ENCODE results near the gene ADCYAP1. TPM values are rescaled to one million over a fixed set of nuclear protein-coding genes. Genes with fewer than 3 reads are reported as not detected.

ADCYAP1 gene
- total RNA-seq, 1 donor from 2014 or later = 0.32 TPM

GRCh38 chr18:911486-911885, 6.8 kb downstream of the ADCYAP1 start:
- H3K4me1 ChIP-seq = peaks cover 30% of the 10 kb centered on the region
- H3K36me3 ChIP-seq = no peaks in the 10 kb centered on the region
- DNase-seq (no peak), ATAC-seq (no peak)
- intact Hi-C loops (cut with DNase I) = no loop called here
- H3K27me3 ChIP-seq (ENCODE audit: low read depth) = peaks cover 58% of the 10 kb centered on the region
- no peak overlapping the region for H3K27ac ChIP-seq
- H3K4me3 ChIP-seq = no peak overlapping the region
- H3K9me3 ChIP-seq = no peaks in the 10 kb centered on the region
- no peak for TF ChIP-seq CTCF (IDR thresholded peaks at IDR 0.05)

DNA sequence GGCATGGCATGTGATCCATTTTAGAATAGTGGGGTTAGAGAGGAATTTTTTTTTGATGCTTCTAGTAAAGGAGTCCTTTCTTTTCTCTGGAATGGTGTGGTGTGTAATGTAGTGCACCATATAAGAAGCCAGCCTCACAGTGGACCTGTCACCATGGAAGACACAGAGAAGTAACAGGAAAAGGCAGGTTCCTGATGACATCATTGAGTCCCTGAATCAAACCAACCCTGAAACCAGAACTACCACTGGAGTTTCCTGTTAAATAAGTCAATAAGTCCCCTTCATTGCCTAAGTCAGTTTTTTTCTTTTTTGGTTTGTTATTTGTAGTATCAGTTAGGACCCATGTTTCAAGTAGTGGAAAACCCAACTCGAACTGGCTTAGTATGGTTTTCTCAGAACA, 11.9 kb downstream of the ADCYAP1 start:
- Histone ChIP-seq H3K4me1 (no peaks in the 10 kb centered on the region), H3K27ac (no peak overlapping the region), H3K36me3 (no peaks in the 10 kb centered on the region), H3K27me3 (ENCODE audit: low read depth) (peaks cover 14% of the 10 kb centered on the region), H3K9me3 (no peaks in the 10 kb centered on the region), H3K4me3 (no peak overlapping the region)
- ATAC-seq (no peak), DNase-seq (no peak)
- TF ChIP-seq CTCF (IDR thresholded peaks at IDR 0.05) = no peak
- intact Hi-C loops (cut with DNase I) = no loop called here

DNA sequence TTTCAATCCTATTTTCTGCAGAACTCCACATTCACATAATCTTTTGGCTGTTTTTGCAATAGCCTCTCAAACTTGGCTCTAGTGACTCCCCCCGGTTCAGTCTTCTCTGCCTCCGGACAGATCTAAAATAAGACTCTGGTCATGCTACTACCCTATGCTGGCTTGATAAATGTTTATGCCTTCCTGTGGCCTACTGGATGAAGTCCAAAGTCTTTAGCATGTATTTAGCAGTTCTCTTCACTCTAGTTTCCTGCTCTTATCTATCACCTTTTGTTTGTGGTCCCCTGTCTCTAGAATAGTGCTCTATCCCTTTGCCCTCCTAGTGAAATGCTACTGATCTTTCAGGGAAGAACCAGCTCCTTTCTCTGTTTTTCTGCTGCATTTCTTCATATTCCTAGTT, 14.4 kb downstream of the ADCYAP1 start:
- H3K27me3 ChIP-seq (ENCODE audit: low read depth) = no peaks in the 10 kb centered on the region
- DNase-seq (no peak), ATAC-seq (no peak)
- no peak overlapping the region for H3K4me3 ChIP-seq
- intact Hi-C loops (cut with DNase I) = no loop called here
- no peak for TF ChIP-seq CTCF (IDR thresholded peaks at IDR 0.05)
- H3K4me1 ChIP-seq = no peaks in the 10 kb centered on the region
- H3K36me3 ChIP-seq = no peaks in the 10 kb centered on the region
- no peak overlapping the region for H3K27ac ChIP-seq
- H3K9me3 ChIP-seq = no peaks in the 10 kb centered on the region

DNA sequence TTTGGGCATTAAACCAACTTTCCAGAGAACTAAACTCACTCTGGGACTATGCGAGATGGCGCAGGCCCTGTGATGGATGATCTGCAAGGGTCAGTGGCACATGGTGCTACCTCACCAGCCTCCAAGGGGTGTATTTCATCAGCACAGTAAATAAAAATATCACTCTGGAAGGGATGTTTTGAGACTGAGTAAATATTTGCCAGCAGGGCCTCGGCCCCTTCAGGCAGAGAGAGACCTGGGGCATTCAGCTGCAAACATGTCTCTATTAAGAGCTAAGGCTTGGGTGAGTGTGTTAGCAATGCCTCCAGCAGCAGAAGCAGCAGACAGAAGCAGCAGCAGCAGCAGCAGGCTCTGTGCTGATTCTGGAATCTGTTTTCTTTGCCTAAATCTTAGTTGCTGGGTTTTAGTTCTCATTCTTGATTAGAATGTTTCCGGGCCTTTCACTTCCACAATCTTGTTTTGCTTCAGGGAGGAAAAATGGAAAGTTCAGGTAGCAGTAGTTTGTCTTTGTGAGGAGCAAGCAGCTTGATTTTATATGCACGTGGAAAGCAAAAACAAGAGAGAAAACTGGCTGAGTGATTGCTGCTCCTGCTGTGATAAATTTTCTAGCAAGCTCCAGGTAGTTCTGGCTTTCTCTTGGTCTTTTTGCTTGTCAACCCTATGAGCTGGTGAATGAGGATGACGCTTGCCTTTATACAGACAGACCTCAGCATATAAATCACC, 18.6 kb downstream of the ADCYAP1 start:
- TF ChIP-seq CTCF (IDR thresholded peaks at IDR 0.05) = no peak
- Histone ChIP-seq H3K9me3 (no peaks in the 10 kb centered on the region), H3K27me3 (ENCODE audit: low read depth) (no peaks in the 10 kb centered on the region), H3K4me1 (no peaks in the 10 kb centered on the region), H3K27ac (no peak overlapping the region), H3K4me3 (no peak overlapping the region), H3K36me3 (no peaks in the 10 kb centered on the region)
- intact Hi-C loops (cut with DNase I) = no loop called here
- DNase-seq (no peak), ATAC-seq (no peak)

GRCh38 chr18:924987-925386, 20.3 kb downstream of the ADCYAP1 start:
- H3K4me3 ChIP-seq = no peak overlapping the region
- no peaks in the 10 kb centered on the region for H3K9me3 ChIP-seq
- H3K4me1 ChIP-seq = no peaks in the 10 kb centered on the region
- intact Hi-C loops (cut with DNase I) = no loop called here
- DNase-seq = no peak
- TF ChIP-seq CTCF (IDR thresholded peaks at IDR 0.05) = no peak
- H3K36me3 ChIP-seq = no peaks in the 10 kb centered on the region
- no peak overlapping the region for H3K27ac ChIP-seq
- ATAC-seq = no peak
- H3K27me3 ChIP-seq (ENCODE audit: low read depth) = no peaks in the 10 kb centered on the region
